HG03139 (cell line): ENCODE results near the gene AOC3.
"Not testable (repeated sequence)": the region's sequence is repeated elsewhere in the genome, so short reads cannot be mapped to it uniquely, and the experiment has no call there.

Experiments used
- ATAC-seq: cut with Tn5 transposase; IDR thresholded peaks from one replicate; pipeline ENCODE4 v1.9.1; 2021; ENCODE audit not compliant: unreplicated experiment

Gene AOC3

DNA sequence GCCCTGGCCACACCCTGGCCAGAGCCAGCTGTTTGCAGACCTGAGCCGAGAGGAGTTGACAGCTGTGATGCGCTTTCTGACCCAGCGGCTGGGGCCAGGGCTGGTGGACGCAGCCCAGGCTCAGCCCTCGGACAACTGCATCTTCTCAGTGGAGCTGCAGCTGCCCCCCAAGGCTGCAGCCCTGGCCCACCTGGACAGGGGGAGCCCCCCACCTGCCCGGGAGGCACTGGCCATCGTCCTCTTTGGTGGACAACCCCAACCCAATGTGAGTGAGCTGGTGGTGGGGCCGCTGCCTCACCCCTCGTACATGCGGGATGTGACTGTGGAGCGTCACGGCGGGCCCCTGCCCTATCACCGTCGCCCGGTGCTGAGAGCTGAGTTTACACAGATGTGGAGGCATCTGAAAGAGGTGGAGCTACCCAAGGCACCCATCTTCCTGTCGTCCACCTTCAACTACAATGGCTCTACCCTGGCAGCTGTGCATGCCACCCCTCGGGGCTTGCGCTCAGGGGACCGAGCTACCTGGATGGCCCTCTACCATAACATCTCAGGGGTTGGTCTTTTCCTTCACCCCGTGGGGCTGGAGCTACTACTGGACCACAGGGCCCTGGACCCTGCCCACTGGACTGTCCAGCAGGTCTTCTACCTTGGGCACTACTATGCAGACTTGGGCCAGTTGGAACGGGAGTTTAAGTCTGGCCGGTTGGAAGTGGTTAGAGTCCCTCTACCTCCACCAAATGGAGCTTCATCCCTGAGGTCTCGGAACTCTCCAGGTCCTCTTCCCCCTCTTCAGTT is 6.0 kb upstream of the AOC3 start:
- ATAC-seq, result no peak

DNA sequence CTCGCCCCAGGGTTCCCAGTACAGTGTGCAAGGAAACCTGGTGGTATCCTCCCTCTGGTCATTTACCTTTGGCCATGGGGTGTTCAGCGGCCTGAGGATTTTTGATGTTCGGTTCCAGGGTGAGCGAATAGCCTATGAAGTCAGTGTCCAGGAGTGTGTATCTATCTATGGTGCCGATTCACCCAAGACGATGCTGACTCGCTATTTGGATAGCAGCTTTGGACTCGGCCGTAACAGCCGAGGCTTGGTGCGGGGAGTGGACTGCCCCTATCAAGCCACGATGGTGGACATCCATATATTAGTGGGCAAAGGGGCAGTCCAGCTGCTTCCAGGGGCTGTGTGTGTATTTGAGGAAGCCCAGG is 5.5 kb upstream of the AOC3 start:
- no peak for ATAC-seq

DNA sequence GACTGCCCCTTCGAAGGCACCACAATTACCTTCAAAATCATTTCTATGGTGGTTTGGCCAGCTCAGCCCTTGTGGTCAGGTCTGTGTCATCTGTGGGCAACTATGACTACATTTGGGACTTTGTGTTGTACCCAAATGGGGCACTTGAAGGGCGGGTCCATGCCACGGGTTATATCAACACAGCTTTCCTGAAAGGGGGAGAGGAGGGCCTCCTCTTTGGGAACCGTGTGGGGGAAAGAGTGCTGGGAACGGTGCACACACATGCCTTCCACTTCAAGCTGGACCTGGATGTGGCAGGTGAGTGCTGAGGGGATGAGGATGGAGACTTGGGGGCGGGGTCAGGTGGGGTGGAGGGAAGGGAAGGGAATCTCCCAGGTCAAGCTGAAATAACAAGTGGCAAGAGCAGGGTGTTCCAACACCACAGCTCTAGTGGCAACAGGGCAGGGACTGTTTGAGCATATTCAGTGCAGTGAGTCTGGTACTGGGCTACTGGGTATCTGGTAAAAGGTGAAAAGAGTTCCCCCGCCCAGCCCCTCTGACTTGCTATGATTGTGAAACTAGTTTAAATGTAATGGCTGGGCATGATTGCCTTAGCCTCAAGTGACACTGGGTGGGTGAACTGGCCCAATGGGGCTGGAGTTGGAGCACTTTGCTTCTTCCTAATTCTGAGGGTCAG is 4.9 kb upstream of the AOC3 start:
- no peak for ATAC-seq

GRCh38 chr17:42846594-42847280 is 4.3 kb upstream of the AOC3 start:
- ATAC-seq, result no peak

DNA sequence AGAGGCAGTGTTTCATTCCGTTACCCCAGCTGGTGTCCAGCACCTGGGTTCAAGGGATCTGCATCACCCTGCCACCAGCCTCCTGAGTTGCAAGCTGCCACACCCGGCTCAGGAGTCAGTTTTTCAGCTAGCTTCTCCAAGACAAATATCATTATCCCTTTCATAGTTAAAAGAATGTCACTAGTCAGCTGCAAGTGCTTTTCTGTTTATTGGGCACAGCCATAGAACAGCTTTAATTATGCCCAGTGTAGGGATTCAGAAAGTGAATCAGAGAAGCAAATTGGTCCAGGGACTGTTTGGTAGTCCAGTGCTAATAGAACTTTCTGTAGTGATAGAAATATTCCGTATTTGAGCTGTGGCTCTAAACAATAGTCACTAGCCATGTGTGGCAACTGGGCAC is 2.9 kb upstream of the AOC3 start:
- ATAC-seq, result no peak

DNA sequence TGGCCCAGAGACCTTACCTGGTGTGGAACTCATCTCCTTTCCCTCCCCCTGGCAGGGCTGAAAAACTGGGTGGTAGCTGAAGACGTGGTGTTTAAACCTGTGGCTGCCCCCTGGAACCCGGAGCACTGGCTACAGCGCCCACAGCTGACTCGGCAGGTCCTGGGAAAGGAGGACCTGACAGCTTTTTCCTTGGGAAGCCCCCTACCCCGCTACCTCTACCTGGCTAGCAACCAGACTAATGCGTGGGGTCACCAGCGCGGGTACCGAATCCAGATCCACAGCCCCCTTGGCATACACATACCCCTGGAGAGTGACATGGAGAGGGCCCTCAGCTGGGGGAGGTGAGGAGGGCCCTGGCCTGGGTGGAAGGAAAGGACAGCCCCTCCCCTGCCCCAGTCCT is 2.0 kb upstream of the AOC3 start:
- no peak for ATAC-seq

- no peak for ATAC-seq
Observed at GRCh38 chr17:42849451-42850181, 1.4 kb upstream of the AOC3 start.

GRCh38 chr17:42851371-42852240 is 607 bp downstream of the AOC3 start:
- ATAC-seq, result not testable (repeated sequence)

- no peak for ATAC-seq
Observed at GRCh38 chr17:42852351-42852750, 1.4 kb downstream of the AOC3 start.

GRCh38 chr17:42853004-42853403 is 2.0 kb downstream of the AOC3 start:
- ATAC-seq, result no peak

- ATAC-seq, result no peak
Observed at GRCh38 chr17:42853597-42853967, 2.6 kb downstream of the AOC3 start.

- no peak for ATAC-seq
Observed at GRCh38 chr17:42853968-42854790, 3.2 kb downstream of the AOC3 start.

DNA sequence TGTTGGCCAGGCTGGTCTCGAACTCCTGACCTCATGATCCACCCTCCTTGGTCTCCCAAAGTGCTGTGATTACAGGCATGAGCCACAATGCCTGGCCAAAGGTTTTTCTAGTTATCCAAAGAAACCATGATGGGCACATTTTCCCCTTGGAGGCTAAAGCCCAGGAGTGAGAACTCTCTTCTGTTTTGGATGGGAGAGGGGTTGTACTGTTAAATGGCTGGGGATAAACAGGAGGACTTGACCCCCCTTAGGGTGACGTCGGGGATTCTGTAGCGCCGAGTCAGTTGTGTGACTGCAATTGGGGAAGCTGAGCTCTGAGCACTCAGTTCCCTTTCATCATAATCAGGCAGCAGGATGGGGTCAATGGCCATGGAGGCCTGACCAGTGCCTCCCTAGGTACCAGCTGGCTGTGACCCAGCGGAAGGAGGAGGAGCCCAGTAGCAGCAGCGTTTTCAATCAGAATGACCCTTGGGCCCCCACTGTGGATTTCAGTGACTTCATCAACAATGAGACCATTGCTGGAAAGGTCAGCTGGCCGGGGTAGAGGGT is 4.1 kb downstream of the AOC3 start:
- ATAC-seq, result no peak

DNA sequence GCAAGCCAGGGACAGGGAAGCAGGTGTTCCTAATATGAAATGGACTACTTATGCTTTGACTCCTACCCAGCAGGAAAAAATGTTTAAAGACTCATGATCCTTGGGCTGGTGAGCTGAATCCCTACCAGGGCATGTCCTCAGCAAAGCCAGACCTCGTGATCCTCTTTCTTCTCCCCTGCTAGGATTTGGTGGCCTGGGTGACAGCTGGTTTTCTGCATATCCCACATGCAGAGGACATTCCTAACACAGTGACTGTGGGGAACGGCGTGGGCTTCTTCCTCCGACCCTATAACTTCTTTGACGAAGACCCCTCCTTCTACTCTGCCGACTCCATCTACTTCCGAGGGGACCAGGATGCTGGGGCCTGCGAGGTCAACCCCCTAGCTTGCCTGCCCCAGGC is 5.1 kb downstream of the AOC3 start:
- ATAC-seq, result not testable (repeated sequence)

DNA sequence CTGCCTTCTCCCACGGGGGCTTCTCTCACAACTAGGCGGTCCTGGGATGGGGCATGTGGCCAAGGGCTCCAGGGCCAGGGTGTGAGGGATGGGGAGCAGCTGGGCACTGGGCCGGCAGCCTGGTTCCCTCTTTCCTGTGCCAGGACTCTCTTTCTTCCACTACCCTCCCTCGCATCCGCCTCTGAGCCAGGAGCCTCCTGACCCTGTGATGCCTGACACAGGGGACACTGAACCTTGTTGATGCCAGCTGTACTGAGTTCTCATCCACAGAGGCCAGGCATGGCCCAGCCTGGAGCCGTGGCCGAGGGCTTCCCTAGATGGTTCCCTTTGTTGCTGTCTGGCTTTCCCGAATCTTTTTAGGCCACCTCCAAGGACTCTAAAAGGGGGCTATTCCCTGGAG is 5.5 kb downstream of the AOC3 start:
- ATAC-seq, result not testable (repeated sequence)

DNA sequence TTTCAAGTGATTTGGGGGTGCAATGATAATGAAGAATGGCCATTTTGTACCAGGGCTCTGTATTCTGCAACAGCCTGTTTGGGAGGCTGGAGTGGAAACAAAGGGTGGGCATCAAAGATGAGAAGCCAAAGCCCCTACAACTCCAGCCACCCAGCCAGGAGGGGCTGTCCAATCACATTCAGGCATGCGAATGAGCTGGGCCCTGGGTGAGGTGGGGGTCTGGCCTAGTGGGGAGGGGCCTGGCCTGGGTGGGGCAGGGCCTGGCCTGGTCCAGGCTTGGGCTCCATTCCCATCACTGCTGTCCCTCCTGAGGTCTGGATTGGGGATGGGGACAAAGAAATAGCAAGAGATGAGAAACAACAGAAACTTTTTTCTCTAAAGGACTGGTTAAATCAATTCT is 6.4 kb downstream of the AOC3 start:
- no peak for ATAC-seq

DNA sequence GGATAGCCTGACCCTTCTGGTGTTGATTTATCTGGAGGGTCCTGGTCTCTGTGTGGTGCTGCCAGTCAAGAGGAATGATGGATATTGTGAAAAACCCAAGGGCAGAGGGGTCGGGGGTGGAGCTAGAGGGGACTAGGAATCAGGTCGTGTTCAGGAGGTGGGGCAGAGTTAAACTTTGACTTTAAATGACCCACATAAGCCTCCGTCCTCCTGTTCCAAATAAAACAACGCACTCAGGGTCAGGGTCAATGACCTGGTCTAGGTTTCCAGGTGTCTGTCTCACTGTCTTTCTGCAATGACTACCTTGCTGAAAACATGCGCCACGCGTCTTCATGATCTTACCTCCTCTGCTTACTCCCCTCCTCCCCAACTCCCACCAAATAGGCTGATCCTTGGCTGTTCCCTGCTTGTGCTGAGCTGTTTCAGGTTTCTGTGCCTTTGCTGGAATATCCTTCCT is 14.7 kb downstream of the AOC3 start:
- no peak for ATAC-seq

DNA sequence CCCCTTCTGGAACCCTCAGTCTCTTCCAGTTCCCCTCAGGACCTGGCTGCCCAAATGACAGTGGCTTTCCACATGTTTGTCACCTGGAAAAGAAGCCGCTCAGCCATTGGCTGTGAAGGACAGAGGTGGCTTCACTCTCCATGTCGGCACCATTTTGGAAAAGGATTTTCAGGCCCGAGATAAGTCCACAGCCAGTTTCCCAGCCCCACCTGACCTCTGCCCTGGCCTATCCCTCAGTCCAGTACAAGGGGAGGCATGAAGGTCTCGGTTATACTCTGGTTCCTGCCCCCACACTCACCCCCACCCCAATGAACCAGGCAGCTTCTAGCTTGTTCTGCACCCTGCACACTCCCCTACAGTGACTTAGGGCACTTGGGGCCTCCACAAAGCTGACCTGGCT is 15.2 kb downstream of the AOC3 start:
- ATAC-seq, result no peak
